ENCODE results near the gene SCAPER. TPM values are rescaled to one million over a fixed set of nuclear protein-coding genes. Genes with fewer than 3 reads are reported as not detected.
"Not testable (repeated sequence)": the region's sequence is repeated elsewhere in the genome, so short reads cannot be mapped to it uniquely, and the experiment has no call there.

SCAPER gene
- total RNA-seq, 1 donor from 2014 or later = 78.1 TPM

- Histone ChIP-seq H3K36me3 (no peaks in the 10 kb centered on the region), H3K27me3 (no peaks in the 10 kb centered on the region), H3K4me1 (peaks cover 0 to 14% of the 10 kb centered on the region in 2 donors), H3K9me3 (no peaks in the 10 kb centered on the region), H3K4me3 (peak overlapping the region; percentile 91 to 97), H3K27ac (peak overlapping the region; percentile 93 to 94)
- DNase-seq (ENCODE audit: low spot score in 2 of 2) = no peak
- TF ChIP-seq, protein P1, sequence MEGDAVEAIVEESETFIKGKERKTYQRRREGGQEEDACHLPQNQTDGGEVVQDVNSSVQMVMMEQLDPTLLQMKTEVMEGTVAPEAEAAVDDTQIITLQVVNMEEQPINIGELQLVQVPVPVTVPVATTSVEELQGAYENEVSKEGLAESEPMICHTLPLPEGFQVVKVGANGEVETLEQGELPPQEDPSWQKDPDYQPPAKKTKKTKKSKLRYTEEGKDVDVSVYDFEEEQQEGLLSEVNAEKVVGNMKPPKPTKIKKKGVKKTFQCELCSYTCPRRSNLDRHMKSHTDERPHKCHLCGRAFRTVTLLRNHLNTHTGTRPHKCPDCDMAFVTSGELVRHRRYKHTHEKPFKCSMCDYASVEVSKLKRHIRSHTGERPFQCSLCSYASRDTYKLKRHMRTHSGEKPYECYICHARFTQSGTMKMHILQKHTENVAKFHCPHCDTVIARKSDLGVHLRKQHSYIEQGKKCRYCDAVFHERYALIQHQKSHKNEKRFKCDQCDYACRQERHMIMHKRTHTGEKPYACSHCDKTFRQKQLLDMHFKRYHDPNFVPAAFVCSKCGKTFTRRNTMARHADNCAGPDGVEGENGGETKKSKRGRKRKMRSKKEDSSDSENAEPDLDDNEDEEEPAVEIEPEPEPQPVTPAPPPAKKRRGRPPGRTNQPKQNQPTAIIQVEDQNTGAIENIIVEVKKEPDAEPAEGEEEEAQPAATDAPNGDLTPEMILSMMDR (IDR thresholded peaks at IDR 0.05) = no peak
- intact Hi-C loops (cut with DNase I) = loop anchor here (1.0 to 2.0 kb wide), 2 partner anchors 25 to 515 kb away; partner anchors contain the start of genes HMG20A, PEAK1 and RCN2
These were observed 715 bp upstream of the SCAPER start for GRCh38 chr15:76905855-76906254.

DNA sequence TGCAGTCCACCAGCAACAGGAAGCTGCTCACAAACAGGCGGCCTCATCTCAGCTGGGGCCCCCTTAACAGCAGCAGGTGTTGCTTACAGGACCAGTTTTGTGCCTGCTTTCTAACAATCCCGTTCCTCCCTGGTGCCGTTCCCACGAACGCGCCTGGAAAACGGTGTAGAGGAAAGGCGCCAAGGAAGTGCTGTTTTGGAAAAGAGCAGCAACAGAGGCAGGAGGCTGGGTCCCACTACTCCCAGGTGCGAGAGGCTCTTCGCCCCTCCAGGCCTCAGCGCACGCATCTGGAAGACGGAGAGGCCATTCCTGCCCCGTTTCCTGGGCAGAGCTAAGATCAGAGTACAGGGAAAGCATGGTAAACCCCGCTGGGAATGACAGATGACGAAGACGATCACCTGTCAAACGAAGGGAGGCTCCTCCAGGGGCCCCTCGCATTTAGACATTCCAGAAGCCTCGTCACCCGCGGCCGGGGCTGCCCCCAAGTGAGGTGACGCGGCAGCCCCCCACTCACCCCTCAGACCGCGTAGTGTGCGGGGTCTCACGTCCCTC is 603 bp downstream of the SCAPER start:
- DNase-seq (ENCODE audit: low spot score in 2 of 2) = peak in 1 of 2 donors; percentile 68
- Histone ChIP-seq H3K27ac (peak overlapping the region; percentile 93 to 94), H3K4me1 (peaks cover 0 to 14% of the 10 kb centered on the region in 2 donors), H3K27me3 (no peaks in the 10 kb centered on the region), H3K4me3 (peak overlapping the region; percentile 91 to 97), H3K36me3 (no peaks in the 10 kb centered on the region), H3K9me3 (no peaks in the 10 kb centered on the region)
- intact Hi-C loops (cut with DNase I) = loop anchor here (1.0 to 2.0 kb wide), 2 partner anchors 27 to 516 kb away; partner anchors contain the start of genes HMG20A, PEAK1 and RCN2
- TF ChIP-seq, protein P1 (IDR thresholded peaks at IDR 0.05) = no peak

GRCh38 chr15:76903251-76903681 is 1.9 kb downstream of the SCAPER start:
- H3K4me1 ChIP-seq = peaks cover 0 to 14% of the 10 kb centered on the region in 2 donors
- H3K9me3 ChIP-seq = no peaks in the 10 kb centered on the region
- intact Hi-C loops (cut with DNase I) = no loop called here
- TF ChIP-seq, protein P1 (IDR thresholded peaks at IDR 0.05) = peak in 1 of 3 experiments; percentile 7
- H3K27ac ChIP-seq = peak overlapping the region; percentile 32 to 94
- H3K27me3 ChIP-seq = no peaks in the 10 kb centered on the region
- H3K4me3 ChIP-seq = no peak overlapping the region
- no peak for DNase-seq (ENCODE audit: low spot score in 2 of 2)
- no peaks in the 10 kb centered on the region for H3K36me3 ChIP-seq

- Histone ChIP-seq H3K36me3 (no peaks in the 10 kb centered on the region), H3K9me3 (no peaks in the 10 kb centered on the region), H3K27me3 (no peaks in the 10 kb centered on the region), H3K4me1 (peaks cover 0 to 14% of the 10 kb centered on the region in 2 donors), H3K27ac (no peak overlapping the region), H3K4me3 (no peak overlapping the region)
- intact Hi-C loops (cut with DNase I) = no loop called here
- TF ChIP-seq, protein P1 (IDR thresholded peaks at IDR 0.05) = no peak
- DNase-seq (ENCODE audit: low spot score in 2 of 2) = no peak
These were observed 3.2 kb downstream of the SCAPER start for GRCh38 chr15:76901965-76902364.

DNA sequence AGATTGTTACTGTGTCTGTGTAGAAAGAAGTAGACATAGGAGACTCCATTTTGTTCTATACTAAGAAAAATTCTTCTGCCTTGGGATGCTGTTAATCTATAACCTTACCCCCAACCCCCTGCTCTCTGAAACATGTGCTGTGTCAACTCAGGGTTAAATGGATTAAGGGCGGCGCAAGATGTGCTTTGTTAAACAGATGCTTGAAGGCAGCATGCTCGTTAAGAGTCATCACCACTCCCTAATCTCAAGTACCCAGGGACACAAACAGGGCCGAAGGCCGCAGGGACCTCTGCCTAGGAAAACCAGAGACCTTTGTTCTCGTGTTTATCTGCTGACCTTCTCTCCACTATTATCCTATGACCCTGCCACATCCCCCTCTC is 5.2 kb downstream of the SCAPER start:
- DNase-seq (ENCODE audit: low spot score in 2 of 2); H3K27me3 ChIP-seq; H3K27ac ChIP-seq; H3K36me3 ChIP-seq; H3K4me1 ChIP-seq; H3K4me3 ChIP-seq; H3K9me3 ChIP-seq; intact Hi-C loops (cut with DNase I): not testable (repeated sequence)

DNA sequence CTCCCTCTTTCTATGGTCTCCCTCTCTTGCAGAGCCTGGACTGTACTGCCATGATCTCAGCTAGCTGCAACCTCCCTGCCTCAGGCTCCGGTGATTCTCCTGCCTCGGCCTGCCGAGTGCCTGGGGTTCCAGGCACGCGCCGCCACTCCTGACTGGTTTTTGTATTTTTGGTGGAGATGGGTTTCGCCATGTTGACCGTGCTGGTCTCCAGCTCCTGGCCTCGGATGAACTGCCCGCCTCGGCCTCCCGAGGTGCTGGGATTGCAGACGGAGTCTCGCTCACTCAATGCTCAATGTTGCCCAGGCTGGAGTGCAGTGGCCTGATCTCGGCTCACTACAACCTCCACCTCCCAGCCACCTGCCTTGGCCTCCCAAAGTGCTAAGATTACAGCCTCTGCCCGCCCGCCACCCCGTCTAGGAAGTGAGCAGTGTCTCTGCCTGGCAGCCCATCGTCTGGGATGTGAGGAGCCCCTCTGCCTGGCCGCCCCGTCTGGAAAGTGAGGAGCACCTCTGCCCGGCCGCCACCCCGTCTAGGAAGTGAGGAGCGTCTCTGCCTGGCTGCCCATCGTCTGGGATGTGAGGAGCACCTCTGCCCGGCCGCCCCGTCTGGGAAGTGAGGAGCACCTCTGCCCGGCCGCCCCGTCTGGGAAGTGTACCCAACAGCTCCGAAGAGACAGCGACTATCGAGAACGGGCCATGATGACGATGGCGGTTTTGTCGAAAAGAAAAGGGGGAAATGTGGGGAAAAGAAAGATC is 5.8 kb downstream of the SCAPER start:
- H3K36me3 ChIP-seq; DNase-seq (ENCODE audit: low spot score in 2 of 2); H3K4me3 ChIP-seq; H3K4me1 ChIP-seq; H3K27ac ChIP-seq; H3K9me3 ChIP-seq; intact Hi-C loops (cut with DNase I); H3K27me3 ChIP-seq: not testable (repeated sequence)
